ENCODE measurements around the gene RGL3.
A peak's percentile ranks its signal among the peaks of the same experiment; 100 is the strongest.
"Not testable (repeated sequence)": the region's sequence is repeated elsewhere in the genome, so short reads cannot be mapped to it uniquely, and the experiment has no call there.

Gene RGL3

DNA sequence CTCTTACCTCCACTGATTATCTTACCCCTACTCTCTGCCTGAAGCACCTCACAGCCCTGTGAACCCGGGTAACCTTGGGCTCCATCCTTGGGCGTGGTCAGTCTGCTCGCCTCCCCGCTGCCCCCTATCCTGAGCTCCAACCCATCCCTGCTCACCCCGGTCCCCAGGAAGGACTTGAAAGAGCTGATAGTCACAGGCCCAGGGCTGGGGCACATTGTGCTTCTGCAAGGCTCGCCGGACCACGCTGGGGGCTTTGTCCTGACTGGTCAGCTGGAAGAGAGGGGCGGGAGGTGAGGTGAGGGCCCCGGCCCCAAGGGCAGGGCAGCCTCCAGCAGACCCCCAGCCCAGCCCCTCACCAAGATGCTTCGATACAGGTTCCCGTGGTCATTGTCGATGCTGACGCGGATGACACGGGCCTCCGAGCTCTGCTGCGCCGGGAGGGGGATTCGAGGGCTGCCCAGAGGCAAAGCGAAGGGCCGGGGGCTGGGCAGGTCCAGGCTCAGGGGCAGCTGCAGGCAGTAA, 22.0 kb downstream of the RGL3 start:
- no peak overlapping the region for H3K4me3 ChIP-seq
- DNase-seq (ENCODE audit: low spot score in 2 of 2), result no peak
- H3K4me1 ChIP-seq, result no peaks in the 10 kb centered on the region
- H3K27me3 ChIP-seq (ENCODE audit: low read depth), result no peaks in the 10 kb centered on the region
- no peaks in the 10 kb centered on the region for H3K36me3 ChIP-seq (replicated peaks)
- no peaks in the 10 kb centered on the region for H3K9me3 ChIP-seq
- in situ Hi-C loops (cut with MboI; ENCODE audit: low sequenced_read_pairs), result no loop called here

DNA sequence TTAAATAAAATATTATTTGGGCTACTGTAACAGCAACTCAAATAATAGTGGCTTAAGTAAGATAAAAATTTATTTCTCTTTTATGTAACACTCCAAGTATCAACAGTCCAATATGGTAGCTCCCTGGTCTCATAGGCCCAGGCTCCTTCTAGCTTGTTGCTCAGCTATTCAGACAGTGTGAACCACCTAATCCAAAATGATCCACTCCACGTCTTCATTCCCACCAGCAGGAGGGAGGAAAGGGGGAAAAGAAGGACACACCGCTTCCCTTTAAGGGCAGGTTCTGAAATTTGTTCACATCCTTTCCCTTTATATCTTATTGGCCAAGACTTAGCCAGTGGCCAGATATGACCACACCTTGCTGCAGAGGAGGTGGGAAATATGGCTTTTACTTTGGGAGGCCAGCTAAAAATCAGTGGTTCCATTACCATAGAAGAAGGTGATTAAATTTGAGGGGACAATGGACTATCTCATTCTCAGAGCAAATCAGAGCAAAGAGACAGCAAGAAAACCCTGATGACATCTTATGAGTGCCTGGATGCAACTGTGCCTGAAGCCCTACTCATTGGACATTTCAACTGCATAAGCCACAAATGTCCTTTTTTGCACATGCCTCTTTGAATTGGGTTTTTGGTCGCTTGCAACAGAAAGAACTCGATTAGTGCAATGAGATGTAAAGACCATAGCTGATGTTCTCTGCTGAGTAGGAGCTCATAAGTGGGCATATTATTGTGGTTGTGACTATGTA, 28.0 kb downstream of the RGL3 start:
- Histone ChIP-seq H3K4me1 (no peaks in the 10 kb centered on the region), H3K27me3 (ENCODE audit: low read depth) (no peaks in the 10 kb centered on the region), H3K4me3 (no peak overlapping the region), H3K36me3 (replicated peaks) (no peaks in the 10 kb centered on the region), H3K9me3 (no peaks in the 10 kb centered on the region)
- in situ Hi-C loops (cut with MboI; ENCODE audit: low sequenced_read_pairs), result no loop called here
- DNase-seq (ENCODE audit: low spot score in 2 of 2), result no peak

DNA sequence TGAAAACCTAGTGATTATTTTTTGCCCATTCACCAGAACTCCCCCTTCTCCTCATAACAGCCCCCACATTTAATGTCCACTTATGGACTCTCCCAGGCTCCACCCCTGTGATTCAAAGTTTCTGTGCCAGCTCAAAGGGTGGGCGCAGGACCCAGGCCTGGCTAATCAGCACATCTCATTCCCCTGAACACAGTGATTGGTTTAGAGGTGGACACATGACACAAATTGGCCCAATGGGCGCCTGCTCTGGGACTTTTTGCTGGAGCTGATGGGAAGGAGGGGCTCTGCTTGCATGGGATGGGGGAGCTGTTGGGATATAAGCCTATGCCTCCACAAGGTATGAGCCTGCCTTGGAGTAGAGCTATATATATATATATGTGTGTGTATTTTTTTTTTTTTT, 28.8 kb downstream of the RGL3 start:
- Histone ChIP-seq H3K36me3 (replicated peaks) (no peaks in the 10 kb centered on the region), H3K4me3 (no peak overlapping the region), H3K9me3 (no peaks in the 10 kb centered on the region), H3K27me3 (ENCODE audit: low read depth) (no peaks in the 10 kb centered on the region), H3K4me1 (no peaks in the 10 kb centered on the region)
- in situ Hi-C loops (cut with MboI; ENCODE audit: low sequenced_read_pairs), result no loop called here
- DNase-seq (ENCODE audit: low spot score in 2 of 2), result no peak

DNA sequence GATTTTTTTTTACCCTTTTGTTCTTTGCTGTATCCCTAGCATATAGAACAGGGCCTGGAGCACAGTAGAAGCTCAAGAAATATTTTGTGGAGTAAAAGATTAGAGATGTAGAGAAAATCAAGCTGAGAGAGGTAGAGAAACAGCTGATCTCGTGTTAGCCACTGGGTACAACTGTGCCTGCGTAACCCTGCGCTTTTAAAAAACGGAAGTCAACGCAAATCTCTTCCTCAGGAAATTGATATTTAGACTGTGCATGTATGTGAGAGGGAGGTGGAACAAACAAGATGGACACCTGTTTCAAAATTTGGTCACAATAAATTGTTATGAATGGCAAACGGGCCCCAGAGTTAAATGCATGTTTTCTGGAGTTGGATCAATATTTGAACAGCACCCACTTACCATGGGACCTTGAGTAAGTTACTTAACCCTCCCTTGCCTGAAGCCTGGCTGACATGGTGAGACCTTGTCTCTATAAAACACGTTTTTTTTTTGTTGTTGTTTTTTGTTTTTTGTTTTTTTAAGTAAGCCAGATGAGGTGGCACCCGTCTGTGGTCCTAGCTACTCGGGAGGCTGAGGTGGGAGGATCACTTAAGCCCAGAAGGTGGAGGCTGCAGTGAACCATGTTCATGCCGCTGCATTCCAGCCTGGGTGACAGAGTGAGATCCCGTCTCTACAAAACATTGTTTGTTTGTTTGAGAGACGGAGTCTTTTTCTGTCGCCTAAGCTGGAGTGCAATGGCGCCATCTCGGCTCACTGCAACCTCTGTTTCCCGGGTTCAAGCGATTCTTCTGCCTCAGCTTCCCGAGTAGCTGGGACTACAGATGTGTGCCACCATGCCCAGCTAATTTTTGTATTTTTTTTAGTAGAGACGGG, 31.7 kb downstream of the RGL3 start:
- in situ Hi-C loops (cut with MboI; ENCODE audit: low sequenced_read_pairs), result no loop called here
- Histone ChIP-seq H3K9me3 (no peaks in the 10 kb centered on the region), H3K4me3 (no peak overlapping the region), H3K36me3 (replicated peaks) (no peaks in the 10 kb centered on the region), H3K27me3 (ENCODE audit: low read depth) (no peaks in the 10 kb centered on the region), H3K4me1 (peaks cover 7% of the 10 kb centered on the region)
- DNase-seq (ENCODE audit: low spot score in 2 of 2), result no peak

DNA sequence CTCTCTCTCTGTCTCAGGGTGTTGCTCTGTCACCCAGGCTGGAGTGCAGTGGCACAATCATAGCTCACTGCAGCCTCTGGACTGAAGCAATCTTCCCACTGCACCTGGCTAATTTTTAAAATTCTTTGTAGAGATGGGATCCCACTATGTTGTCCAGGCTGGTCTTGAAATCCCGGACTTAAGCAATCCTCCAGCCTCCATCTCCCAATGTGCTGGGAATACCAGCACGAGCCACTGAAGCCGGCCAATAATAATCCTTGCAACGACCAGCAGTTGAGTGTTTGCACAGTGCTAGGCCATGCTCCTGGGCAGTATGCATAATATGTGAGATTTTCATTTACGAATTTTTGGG, 34.4 kb downstream of the RGL3 start:
- no peak overlapping the region for H3K4me3 ChIP-seq
- H3K27me3 ChIP-seq (ENCODE audit: low read depth), result no peaks in the 10 kb centered on the region
- H3K9me3 ChIP-seq, result no peaks in the 10 kb centered on the region
- H3K4me1 ChIP-seq, result peaks cover 16% of the 10 kb centered on the region
- in situ Hi-C loops (cut with MboI; ENCODE audit: low sequenced_read_pairs), result no loop called here
- DNase-seq (ENCODE audit: low spot score in 2 of 2), result no peak
- H3K36me3 ChIP-seq (replicated peaks), result no peaks in the 10 kb centered on the region

DNA sequence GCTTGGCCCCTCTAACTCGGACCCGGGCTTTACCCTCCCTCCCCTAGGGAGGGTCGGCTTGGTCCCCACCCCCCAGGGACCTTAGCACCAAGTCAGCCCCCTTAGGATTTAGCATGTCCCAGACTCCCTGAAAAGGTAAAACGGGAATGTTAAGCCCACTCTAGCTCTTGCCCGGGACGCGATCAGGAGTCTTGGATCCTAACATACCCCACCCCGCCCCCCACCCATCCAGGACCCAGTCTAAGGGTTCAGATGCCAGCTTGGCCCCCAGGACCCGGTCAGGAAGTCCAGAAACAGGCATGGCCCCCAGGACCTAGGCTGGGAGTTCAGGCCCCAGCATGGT, 35.4 kb downstream of the RGL3 start:
- no peak for DNase-seq (ENCODE audit: low spot score in 2 of 2)
- no peaks in the 10 kb centered on the region for H3K36me3 ChIP-seq (replicated peaks)
- no peaks in the 10 kb centered on the region for H3K27me3 ChIP-seq (ENCODE audit: low read depth)
- in situ Hi-C loops (cut with MboI; ENCODE audit: low sequenced_read_pairs), result no loop called here
- H3K4me1 ChIP-seq, result peaks cover 16% of the 10 kb centered on the region
- no peaks in the 10 kb centered on the region for H3K9me3 ChIP-seq
- peak overlapping the region; percentile 30 for H3K4me3 ChIP-seq

DNA sequence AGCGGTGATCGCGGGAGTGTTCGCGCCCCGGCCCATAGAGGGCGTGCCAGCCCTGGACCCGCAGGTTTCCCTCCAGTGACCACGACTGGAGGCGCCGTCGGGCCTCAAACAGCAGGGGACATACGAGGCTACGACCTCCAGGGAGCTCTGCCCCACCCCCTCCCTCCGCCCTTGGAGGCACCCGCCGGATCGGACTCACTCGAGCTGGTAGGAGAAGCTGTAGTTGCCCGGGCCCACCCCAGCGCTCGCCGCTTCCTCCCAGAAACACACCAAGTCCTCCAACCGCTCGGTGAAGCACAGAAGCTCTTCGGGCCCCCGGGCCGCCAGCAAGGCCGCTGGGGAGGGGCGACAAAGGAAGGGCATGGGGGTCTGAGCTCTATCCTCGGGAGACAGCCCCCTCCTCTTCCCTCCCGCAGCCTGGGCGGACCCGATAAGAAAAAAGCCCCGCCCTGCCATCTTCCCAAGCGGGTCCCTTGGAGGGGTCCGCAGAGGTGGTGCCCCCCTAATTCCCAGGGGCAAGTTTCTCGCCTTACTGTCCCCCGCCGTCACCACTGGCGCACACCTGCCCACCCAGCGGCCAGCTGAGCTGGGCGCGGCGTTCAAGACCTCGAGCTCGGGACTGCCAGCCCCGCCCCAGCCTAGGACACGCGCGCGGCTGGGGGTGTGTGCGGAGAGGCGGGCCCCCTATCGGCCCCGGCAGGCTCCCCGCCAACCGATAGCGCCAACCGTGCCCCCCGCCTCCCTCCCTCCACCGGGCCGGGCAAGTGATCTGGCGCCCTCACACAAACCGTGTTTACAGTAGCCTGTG, 36.0 kb downstream of the RGL3 start:
- peaks cover 16% of the 10 kb centered on the region for H3K4me1 ChIP-seq
- peak in 1 of 2 experiments; percentile 69 for DNase-seq (ENCODE audit: low spot score in 2 of 2)

DNA sequence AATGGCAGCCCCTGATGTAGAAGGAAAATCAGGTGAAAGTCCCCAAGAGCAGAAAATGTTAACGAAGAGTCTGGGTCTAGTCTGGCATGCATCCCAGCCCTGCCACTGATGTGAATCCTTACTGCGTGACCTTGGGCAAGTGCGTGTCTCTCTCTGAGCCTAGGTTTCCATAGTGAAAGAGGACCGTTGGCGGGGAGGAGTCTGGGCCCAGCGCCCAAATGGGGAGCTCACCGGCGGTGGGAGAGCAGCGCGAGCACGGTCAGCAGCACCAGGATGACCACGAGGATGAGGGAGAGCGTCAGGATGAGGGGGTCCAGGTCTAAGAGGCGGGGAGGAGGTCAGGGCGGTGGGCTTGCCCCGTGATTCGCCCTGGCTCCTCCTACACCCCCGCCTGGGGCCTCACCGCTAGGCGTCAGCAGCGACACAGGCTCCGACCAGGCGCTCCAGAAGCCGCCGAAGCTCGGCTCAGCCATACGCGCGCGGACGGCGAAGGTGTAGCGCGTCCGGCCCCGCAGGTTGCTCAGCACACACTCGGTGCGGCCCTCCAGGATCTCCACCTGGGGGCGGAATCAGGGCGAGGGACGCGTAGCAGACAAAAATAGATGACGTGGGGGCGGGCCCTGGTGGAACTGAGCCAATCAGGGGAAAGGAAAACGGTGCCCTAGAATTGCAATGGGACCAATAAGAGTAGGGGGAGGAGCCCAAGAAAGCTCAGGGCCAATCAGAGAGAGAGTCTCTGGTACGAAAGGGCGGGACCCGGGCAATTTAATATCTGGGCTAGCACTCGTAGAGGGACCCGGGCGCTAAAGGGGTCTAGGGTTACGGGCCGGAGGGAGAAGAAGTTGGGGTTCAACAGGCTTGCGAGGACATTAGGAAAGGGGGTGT, 38.2 kb downstream of the RGL3 start:
- Histone ChIP-seq H3K4me3 (peak overlapping the region; percentile 52), H3K27me3 (ENCODE audit: low read depth) (no peaks in the 10 kb centered on the region), H3K4me1 (peaks cover 22% of the 10 kb centered on the region), H3K9me3 (no peaks in the 10 kb centered on the region), H3K36me3 (replicated peaks) (peaks cover 6% of the 10 kb centered on the region; the same call in 1 of the 2 replicates)
- in situ Hi-C loops (cut with MboI; ENCODE audit: low sequenced_read_pairs), result no loop called here
- peak; percentile 98 to 99 for DNase-seq (ENCODE audit: low spot score in 2 of 2)

More for the DNA sequence above, 36.0 kb downstream of the RGL3 start:
- Histone ChIP-seq H3K4me3 (peak overlapping the region; percentile 30), H3K27me3 (ENCODE audit: low read depth) (no peaks in the 10 kb centered on the region), H3K9me3 (no peaks in the 10 kb centered on the region), H3K36me3 (replicated peaks) (no peaks in the 10 kb centered on the region)
- in situ Hi-C loops (cut with MboI; ENCODE audit: low sequenced_read_pairs), result no loop called here

DNA sequence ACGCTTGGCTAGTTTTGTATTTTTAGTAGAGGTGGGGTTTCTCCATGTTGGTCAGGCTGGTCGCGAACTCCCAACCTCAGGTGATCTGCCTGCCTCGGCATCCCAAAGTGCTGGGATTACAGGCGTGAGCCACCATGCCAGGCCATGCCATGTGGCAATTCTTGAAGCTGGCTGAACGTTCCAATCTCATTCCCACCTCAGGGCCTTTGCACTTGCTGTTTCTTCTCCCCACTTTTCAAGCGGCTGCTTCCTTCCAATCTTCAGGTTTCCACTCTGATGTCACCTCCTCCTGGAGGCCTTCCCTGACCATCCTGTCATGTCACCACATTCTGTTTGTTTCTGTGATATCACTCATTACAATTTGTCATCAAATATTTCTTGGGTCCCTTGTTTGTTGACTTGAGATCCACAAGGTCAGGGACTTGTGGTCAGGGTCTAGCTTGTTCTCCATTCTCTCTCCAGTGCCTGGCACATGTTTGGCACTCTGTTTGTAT, 39.2 kb downstream of the RGL3 start:
- no peak for DNase-seq (ENCODE audit: low spot score in 2 of 2)
- in situ Hi-C loops (cut with MboI; ENCODE audit: low sequenced_read_pairs), result no loop called here
- H3K36me3 ChIP-seq (replicated peaks), result peaks cover 6% of the 10 kb centered on the region; the same call in 1 of the 2 replicates
- H3K27me3 ChIP-seq (ENCODE audit: low read depth), result no peaks in the 10 kb centered on the region
- H3K9me3 ChIP-seq, result no peaks in the 10 kb centered on the region
- H3K4me3 ChIP-seq, result peak overlapping the region; percentile 52
- H3K4me1 ChIP-seq, result peaks cover 27% of the 10 kb centered on the region

DNA sequence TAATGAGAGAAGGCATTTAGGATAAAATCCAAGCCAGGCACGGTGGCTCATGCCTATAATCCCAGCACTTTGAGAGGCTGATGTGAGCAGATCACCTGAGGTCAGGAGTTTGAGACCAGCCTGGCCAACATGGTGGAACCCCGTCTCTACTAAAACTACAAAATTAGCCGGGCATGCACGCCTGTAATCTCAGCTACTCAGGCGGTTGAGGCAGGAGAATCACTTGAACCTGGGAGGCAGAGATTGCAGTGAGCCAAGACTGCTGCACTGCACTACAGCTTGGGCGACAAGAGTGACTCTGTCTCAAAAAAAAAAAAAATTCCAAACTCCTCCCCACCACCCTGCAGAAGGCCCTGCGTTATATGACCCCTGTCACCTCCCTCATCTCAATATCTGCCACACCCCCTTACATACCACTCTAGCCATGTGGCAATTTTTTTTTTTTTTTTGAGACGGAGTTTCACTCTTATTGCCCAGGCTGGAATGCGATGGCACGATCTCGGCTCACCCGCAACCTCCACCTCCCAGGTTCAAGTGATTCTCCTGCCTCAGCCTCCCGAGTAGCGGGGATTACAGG, 39.8 kb downstream of the RGL3 start:
- in situ Hi-C loops (cut with MboI; ENCODE audit: low sequenced_read_pairs); H3K27me3 ChIP-seq (ENCODE audit: low read depth); H3K4me3 ChIP-seq; H3K36me3 ChIP-seq (replicated peaks); DNase-seq (ENCODE audit: low spot score in 2 of 2); H3K9me3 ChIP-seq: not testable (repeated sequence)
- peaks cover 27% of the 10 kb centered on the region for H3K4me1 ChIP-seq

DNA sequence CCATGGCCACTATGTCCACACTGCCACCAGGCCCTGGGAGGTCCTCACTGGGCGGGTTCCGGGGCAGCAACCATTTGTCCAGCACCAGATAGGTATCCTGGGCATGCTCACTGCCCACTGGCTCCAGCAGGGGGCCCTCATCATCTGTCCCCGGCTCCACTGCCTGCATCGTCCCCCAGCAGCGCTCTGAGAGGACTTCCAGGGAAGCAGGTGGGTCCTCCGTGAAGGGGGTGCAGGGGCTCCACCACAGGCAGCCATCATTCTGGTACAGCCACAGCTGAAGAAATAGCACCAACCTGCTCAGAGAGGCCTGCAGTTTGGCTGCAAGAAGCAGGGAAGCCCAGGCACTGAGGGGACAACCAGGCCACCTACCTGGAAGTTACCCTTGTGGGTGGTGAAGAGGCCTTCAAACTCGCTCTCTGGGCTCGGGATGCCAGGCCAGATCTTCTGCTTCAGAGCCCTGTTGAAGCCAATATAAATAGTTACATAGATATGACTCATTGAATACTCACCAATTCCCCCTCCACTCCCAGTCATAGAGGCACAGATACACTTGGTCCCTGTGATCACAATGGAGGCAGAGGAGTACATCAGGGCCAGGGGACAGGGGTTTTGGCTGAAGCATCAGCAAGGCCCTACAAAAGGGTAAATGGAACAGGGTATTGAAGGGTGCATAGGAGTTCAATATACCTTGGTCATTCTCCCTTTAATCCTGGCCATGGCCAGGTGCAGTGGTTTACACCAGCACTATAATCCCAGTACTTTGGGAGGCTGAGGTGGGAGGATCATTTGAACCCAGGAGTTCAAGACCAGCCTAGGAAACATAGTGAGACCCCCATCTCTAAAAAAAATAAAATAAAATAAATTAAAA, 40.6 kb downstream of the RGL3 start:
- no peaks in the 10 kb centered on the region for H3K27me3 ChIP-seq (ENCODE audit: low read depth)
- H3K9me3 ChIP-seq, result no peaks in the 10 kb centered on the region
- peaks cover 6% of the 10 kb centered on the region; the same call in 1 of the 2 replicates for H3K36me3 ChIP-seq (replicated peaks)
- peaks cover 33% of the 10 kb centered on the region for H3K4me1 ChIP-seq
- in situ Hi-C loops (cut with MboI; ENCODE audit: low sequenced_read_pairs), result no loop called here
- H3K4me3 ChIP-seq, result no peak overlapping the region
- DNase-seq (ENCODE audit: low spot score in 2 of 2), result peak; percentile 34 to 79

DNA sequence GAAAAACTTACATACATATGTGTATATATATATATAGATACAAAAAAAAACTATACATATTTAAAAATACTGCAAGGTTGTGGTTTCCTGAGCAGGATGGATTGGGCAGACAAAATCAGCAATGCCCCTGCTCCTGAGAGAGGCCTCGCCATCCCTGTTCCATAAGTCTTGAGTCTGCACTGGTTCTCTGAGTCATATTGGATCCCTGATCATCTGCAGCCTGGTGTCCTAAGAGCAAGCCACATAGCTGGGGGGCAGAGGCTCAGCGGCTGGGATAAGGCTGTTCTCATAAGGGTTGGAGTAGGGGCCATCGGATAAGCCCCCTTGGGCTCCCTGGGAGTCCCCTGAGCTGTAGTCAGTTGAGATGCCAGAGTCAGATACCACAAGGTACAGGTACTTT, 41.4 kb downstream of the RGL3 start:
- H3K27me3 ChIP-seq (ENCODE audit: low read depth), result no peaks in the 10 kb centered on the region
- H3K4me1 ChIP-seq, result peaks cover 28% of the 10 kb centered on the region
- in situ Hi-C loops (cut with MboI; ENCODE audit: low sequenced_read_pairs), result no loop called here
- H3K36me3 ChIP-seq (replicated peaks), result peaks cover 6% of the 10 kb centered on the region; the same call in 1 of the 2 replicates
- no peak for DNase-seq (ENCODE audit: low spot score in 2 of 2)
- H3K9me3 ChIP-seq, result no peaks in the 10 kb centered on the region
- no peak overlapping the region for H3K4me3 ChIP-seq

All from HAP-1 (cell line).